AG04449 (cell line): Measurements from ENCODE around the gene IL23A.

ENCODE experiments used
- CTCF ChIA-PET: fragments of 350-600 bp; formaldehyde crosslinking; extraction: SDS; loops from one replicate; lab custom pipeline; 2021; ENCODE audit warnings: antibody characterized with exemption; lab: Yijun Ruan, JAX
- POLR2A ChIA-PET: fragments of 400-600, 350-600 bp; formaldehyde crosslinking; extraction: SDS; loops from one replicate; lab custom pipeline; 2020; ENCODE audit warnings: antibody characterized with exemption, inconsistent platforms; lab: Yijun Ruan, JAX
- DNase-seq: peaks from one replicate; pipeline ENCODE4 v3.0.0-alpha.2; 2010; ENCODE audit warnings: low read depth, low spot score
- H3K4me3 ChIP-seq: 2 replicates; pipeline ENCODE4 v1.5.1; 2011; ENCODE audit warnings: low read depth, mild to moderate bottlenecking, control low read depth, low read length
- TF ChIP-seq, protein P1 (sequence below): IDR thresholded peaks from one replicate; pipeline ENCODE4 v1.5.1; 2011; ENCODE audit warnings: mild to moderate bottlenecking, moderate library complexity, low read length, control low read depth, inconsistent platforms; ENCODE audit not compliant: insufficient read depth; ENCODE audit errors: missing control alignments

The IL23A gene

GRCh38 chr12:56307221-56307965 is 31.3 kb upstream of the IL23A start:
- CTCF ChIA-PET = interaction anchor here (1.0 to 1.9 kb wide), 5 partner anchors 18 to 157 kb away, joined by 3 to 10 read pairs (median 6); partner anchors contain the start of genes COQ10A and SMARCC2
- no peak for DNase-seq

DNA sequence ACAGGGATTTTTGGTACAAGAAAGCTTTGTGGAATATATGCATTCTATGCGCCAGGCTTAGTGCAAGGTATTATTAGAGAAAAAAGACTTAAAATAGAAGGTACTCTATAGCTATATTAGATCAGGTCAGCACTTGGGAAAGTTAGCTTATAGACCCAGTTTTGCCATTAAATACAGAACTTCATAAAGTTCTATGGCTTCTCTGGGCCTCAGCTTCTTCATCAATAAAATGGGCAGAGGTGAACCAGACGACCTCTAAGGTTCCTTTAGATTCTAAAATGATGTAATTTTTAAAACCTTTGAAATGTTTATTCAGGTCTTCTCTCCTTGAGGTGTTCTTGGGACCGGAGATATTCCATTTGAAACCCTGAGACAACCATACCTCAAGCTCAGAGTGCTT is 30.0 kb upstream of the IL23A start:
- no peak overlapping the region for H3K4me3 ChIP-seq
- ChIA-PET CTCF (interaction anchor here (0.8 to 1.9 kb wide), 8 partner anchors 15 to 155 kb away, joined by 3 to 10 read pairs (median 4); partner anchors contain the start of genes ANKRD52, COQ10A and SMARCC2), POLR2A (interaction anchor here (0.6 kb wide), 1 partner anchor 51 kb away, joined by 3 read pairs; the partner anchor contains the start of gene STAT2)
- no peak for DNase-seq
- TF ChIP-seq, protein P1, sequence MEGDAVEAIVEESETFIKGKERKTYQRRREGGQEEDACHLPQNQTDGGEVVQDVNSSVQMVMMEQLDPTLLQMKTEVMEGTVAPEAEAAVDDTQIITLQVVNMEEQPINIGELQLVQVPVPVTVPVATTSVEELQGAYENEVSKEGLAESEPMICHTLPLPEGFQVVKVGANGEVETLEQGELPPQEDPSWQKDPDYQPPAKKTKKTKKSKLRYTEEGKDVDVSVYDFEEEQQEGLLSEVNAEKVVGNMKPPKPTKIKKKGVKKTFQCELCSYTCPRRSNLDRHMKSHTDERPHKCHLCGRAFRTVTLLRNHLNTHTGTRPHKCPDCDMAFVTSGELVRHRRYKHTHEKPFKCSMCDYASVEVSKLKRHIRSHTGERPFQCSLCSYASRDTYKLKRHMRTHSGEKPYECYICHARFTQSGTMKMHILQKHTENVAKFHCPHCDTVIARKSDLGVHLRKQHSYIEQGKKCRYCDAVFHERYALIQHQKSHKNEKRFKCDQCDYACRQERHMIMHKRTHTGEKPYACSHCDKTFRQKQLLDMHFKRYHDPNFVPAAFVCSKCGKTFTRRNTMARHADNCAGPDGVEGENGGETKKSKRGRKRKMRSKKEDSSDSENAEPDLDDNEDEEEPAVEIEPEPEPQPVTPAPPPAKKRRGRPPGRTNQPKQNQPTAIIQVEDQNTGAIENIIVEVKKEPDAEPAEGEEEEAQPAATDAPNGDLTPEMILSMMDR = no peak

More at GRCh38 chr12:56307221-56307965, 31.3 kb upstream of the IL23A start:
- no peak overlapping the region for H3K4me3 ChIP-seq
- TF ChIP-seq, protein P1 = no peak
- POLR2A ChIA-PET = no interaction called here

- no peak overlapping the region for H3K4me3 ChIP-seq
- no peak for DNase-seq
- TF ChIP-seq, protein P1 = no peak
- POLR2A ChIA-PET = no interaction called here
- CTCF ChIA-PET = interaction anchor here (1.5 to 1.6 kb wide), 2 partner anchors 122 to 154 kb away, joined by 3 to 7 read pairs; partner anchors contain the start of gene SMARCC2
Observed at GRCh38 chr12:56311003-56311402, 27.7 kb upstream of the IL23A start.

DNA sequence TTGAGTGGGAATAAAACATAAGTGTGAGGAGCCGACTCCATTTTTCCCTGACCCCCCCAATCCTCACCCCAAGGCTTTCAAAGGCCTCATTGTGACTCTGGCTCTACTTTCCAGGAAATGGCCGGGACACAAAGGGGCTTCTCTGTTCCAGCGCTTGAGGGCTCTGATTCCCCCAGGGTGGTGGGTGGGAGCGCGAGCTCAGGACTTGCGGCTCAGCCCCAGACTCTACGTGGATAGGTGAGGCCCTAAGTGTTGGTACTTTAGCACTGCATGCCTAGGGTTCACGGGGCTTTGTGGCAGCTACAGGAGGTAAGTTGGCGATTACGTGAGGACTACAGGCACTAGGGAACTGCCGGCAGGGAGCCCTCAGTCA is 23.4 kb upstream of the IL23A start:
- CTCF ChIA-PET = interaction anchor here (0.7 to 4.9 kb wide), 8 partner anchors 10 to 149 kb away, joined by 3 to 24 read pairs (median 4); partner anchors contain the start of genes SMARCC2 and TIMELESS
- TF ChIP-seq, protein P1 = no peak
- POLR2A ChIA-PET = interaction anchor here (0.8 to 1.7 kb wide), 10 partner anchors 9 to 149 kb away, joined by 3 to 7 read pairs (median 5); partner anchors contain the start of genes CS, IL23A, PAN2 and RNF41
- no peak for DNase-seq
- H3K4me3 ChIP-seq = peak overlapping the region; percentile 96

DNA sequence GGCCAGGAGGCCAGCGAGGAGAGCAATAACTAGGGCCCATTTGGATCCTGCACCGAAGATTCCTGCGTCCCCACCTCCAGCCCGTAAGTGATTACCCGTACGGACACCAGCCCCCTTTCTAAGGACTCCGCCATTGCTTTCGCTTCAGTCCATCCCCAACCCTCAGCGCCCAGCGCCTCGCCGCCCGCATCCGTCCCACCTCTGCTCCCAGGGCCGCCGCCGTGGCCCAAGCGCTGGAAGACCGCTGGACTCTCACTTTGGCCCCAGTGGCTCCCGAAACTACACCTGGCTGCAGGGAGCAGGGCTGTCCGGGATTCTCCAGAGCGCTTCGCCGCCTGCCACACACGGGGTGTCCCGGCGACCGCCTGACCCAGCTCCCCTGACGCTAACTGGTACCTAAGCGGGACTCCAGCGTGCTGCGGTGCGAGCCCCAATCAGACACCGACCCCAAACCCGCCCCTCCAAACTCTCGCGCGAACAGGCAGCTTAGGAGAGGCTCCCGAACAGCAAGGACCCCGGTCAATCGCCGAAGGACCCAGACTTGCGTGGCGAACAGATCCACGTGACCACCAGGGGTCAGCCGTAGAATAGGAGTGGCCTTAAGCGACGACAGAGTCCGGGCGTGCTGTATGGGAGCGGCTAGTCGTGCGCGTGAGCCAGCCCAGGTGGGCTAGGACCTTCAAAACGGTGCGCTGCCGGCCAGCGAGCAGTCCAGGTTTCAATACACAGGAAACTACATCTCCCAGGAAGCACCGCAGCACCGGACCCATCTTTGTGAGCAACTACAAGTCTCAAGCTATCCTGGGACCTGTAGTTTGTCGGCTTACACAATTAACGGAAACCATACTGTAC is 22.8 kb upstream of the IL23A start, which contains the start of gene CNPY2:
Gene CNPY2 (minus strand): TSS at position 367 of the 852 bp plus-strand sequence. CDS start 771 bp downstream, outside the sequence.
- DNase-seq = peak; percentile 77
- POLR2A ChIA-PET = interaction anchor here (0.6 to 1.7 kb wide), 15 partner anchors 8 to 148 kb away, joined by 3 to 7 read pairs (median 3); partner anchors contain the start of genes CS, IL23A, PAN2 and RNF41
- peak within 1 kb of the TSS; percentile 96 for H3K4me3 ChIP-seq
- CTCF ChIA-PET = interaction anchor here (0.7 to 4.9 kb wide), 12 partner anchors 10 to 153 kb away, joined by 3 to 24 read pairs (median 3); partner anchors contain the start of genes SMARCC2, SPRYD4 and TIMELESS
- TF ChIP-seq, protein P1 = peak; percentile 14
